ENCODE measurements around the gene EIF5B. TPM values are rescaled to one million over a fixed set of nuclear protein-coding genes. Genes with fewer than 3 reads are reported as not detected.
A peak's percentile ranks its signal among the peaks of the same experiment; 100 is the strongest.

Gene EIF5B
- polyA plus RNA-seq, 1 donor from 2014 or later = 8.0 TPM

GRCh38 chr2:99335911-99336803, 1.0 kb upstream of the EIF5B start, which contains the start of gene TXNDC9:
Gene TXNDC9 (minus strand): TSS chr2:99336333. CDS start chr2:99333210, 3,123 bp downstream.
- peak within 1 kb of the TSS; percentile 81 for H2AFZ ChIP-seq (ENCODE audit: low read depth, low read length)
- H3K4me3 ChIP-seq (ENCODE audit: low read length) = peak within 1 kb of the TSS; percentile 96
- peak within 1 kb of the TSS; percentile 86 for H3K4me2 ChIP-seq (ENCODE audit: low read length)
- H3K9me2 ChIP-seq (ENCODE audit: insufficient read depth, low read length) = no peaks in the 10 kb centered on the region
- no peaks in the 10 kb centered on the region for H3K9me3 ChIP-seq (ENCODE audit: low read length)
- peaks cover 3% of the 10 kb centered on the region for H3F3A ChIP-seq (ENCODE audit: insufficient read depth, low read length, poor library complexity, severe bottlenecking)
- peak within 1 kb of the TSS; percentile 83 for H3K27ac ChIP-seq (ENCODE audit: low read length)
- H3K27me3 ChIP-seq (ENCODE audit: insufficient read depth, low read depth, low read length) = no peaks in the 10 kb centered on the region
- H3K79me2 ChIP-seq (replicated peaks; ENCODE audit: insufficient read depth, low read length) = peaks cover 41% of the 10 kb centered on the region
- no peaks in the 10 kb centered on the region for H4K20me1 ChIP-seq (ENCODE audit: insufficient read depth)
- no peaks in the 10 kb centered on the region for H3K36me3 ChIP-seq (ENCODE audit: insufficient read depth, low read length)
- TF ChIP-seq RAD21 (conservative IDR thresholded peaks at IDR 0.05) (no peak), CTCF (IDR thresholded peaks at IDR 0.05; ENCODE audit: poor library complexity, severe bottlenecking) (no peak), TAF1 (IDR thresholded peaks at IDR 0.05; ENCODE audit: low read depth) (peak; percentile 73), EZH2 (IDR thresholded peaks at IDR 0.05; ENCODE audit: borderline replicate concordance, insufficient read depth, low read length, poor library complexity, severe bottlenecking) (no peak), MXI1 (conservative IDR thresholded peaks at IDR 0.05; ENCODE audit: poor library complexity, severe bottlenecking) (peak; percentile 89), EP300 (conservative IDR thresholded peaks at IDR 0.05; ENCODE audit: poor library complexity, severe bottlenecking) (peak; percentile 49), SMC3 (conservative IDR thresholded peaks at IDR 0.05; ENCODE audit: poor library complexity) (no peak), POLR2AphosphoS5 (IDR thresholded peaks at IDR 0.05) (peak; percentile 95)
- TF ChIP-seq, protein P1, sequence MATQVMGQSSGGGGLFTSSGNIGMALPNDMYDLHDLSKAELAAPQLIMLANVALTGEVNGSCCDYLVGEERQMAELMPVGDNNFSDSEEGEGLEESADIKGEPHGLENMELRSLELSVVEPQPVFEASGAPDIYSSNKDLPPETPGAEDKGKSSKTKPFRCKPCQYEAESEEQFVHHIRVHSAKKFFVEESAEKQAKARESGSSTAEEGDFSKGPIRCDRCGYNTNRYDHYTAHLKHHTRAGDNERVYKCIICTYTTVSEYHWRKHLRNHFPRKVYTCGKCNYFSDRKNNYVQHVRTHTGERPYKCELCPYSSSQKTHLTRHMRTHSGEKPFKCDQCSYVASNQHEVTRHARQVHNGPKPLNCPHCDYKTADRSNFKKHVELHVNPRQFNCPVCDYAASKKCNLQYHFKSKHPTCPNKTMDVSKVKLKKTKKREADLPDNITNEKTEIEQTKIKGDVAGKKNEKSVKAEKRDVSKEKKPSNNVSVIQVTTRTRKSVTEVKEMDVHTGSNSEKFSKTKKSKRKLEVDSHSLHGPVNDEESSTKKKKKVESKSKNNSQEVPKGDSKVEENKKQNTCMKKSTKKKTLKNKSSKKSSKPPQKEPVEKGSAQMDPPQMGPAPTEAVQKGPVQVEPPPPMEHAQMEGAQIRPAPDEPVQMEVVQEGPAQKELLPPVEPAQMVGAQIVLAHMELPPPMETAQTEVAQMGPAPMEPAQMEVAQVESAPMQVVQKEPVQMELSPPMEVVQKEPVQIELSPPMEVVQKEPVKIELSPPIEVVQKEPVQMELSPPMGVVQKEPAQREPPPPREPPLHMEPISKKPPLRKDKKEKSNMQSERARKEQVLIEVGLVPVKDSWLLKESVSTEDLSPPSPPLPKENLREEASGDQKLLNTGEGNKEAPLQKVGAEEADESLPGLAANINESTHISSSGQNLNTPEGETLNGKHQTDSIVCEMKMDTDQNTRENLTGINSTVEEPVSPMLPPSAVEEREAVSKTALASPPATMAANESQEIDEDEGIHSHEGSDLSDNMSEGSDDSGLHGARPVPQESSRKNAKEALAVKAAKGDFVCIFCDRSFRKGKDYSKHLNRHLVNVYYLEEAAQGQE (IDR thresholded peaks at IDR 0.05; ENCODE audit: borderline replicate concordance) = peak; percentile 82
- peak within 1 kb of the TSS; percentile 80 for H3K9ac ChIP-seq (ENCODE audit: low read length)

DNA sequence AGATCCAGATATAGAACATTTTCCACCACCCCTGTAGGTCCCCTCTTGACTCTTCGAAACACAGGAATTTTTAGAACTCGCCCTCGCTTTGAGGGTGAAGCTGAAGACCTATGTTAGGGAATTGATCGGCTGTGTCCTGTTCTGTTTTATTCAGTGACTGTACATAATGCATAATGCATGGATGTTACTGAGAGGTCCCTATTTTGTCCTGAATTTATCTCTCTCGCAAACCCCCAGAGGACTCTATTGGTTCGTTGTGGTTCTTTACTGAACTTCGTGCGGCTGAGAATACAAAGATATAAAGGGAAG, 431 bp upstream of the EIF5B start:
- TF ChIP-seq TAF1 (IDR thresholded peaks at IDR 0.05; ENCODE audit: low read depth) = no peak
- TF ChIP-seq RAD21 (conservative IDR thresholded peaks at IDR 0.05) = no peak
- no peak for TF ChIP-seq CTCF (IDR thresholded peaks at IDR 0.05; ENCODE audit: poor library complexity, severe bottlenecking)
- TF ChIP-seq, protein P1 (IDR thresholded peaks at IDR 0.05; ENCODE audit: borderline replicate concordance) = no peak
- TF ChIP-seq MXI1 (conservative IDR thresholded peaks at IDR 0.05; ENCODE audit: poor library complexity, severe bottlenecking) = no peak
- no peak for TF ChIP-seq EP300 (conservative IDR thresholded peaks at IDR 0.05; ENCODE audit: poor library complexity, severe bottlenecking)
- no peak for TF ChIP-seq POLR2AphosphoS5 (IDR thresholded peaks at IDR 0.05)
- no peak for TF ChIP-seq SMC3 (conservative IDR thresholded peaks at IDR 0.05; ENCODE audit: poor library complexity)
- no peak for TF ChIP-seq EZH2 (IDR thresholded peaks at IDR 0.05; ENCODE audit: borderline replicate concordance, insufficient read depth, low read length, poor library complexity, severe bottlenecking)
- Histone ChIP-seq H3K4me3 (ENCODE audit: low read length) (peak overlapping the region; percentile 96), H4K20me1 (ENCODE audit: insufficient read depth) (no peaks in the 10 kb centered on the region), H3K27me3 (ENCODE audit: insufficient read depth, low read depth, low read length) (no peaks in the 10 kb centered on the region), H3K9me3 (ENCODE audit: low read length) (no peaks in the 10 kb centered on the region), H3K27ac (ENCODE audit: low read length) (peak overlapping the region; percentile 83), H3K9ac (ENCODE audit: low read length) (peak overlapping the region; percentile 66), H3K9me2 (ENCODE audit: insufficient read depth, low read length) (no peaks in the 10 kb centered on the region), H3K4me2 (ENCODE audit: low read length) (peak overlapping the region; percentile 47), H3K79me2 (replicated peaks; ENCODE audit: insufficient read depth, low read length) (peaks cover 45% of the 10 kb centered on the region), H3F3A (ENCODE audit: insufficient read depth, low read length, poor library complexity, severe bottlenecking) (peaks cover 3% of the 10 kb centered on the region), H3K36me3 (ENCODE audit: insufficient read depth, low read length) (no peaks in the 10 kb centered on the region), H2AFZ (ENCODE audit: low read depth, low read length) (peak overlapping the region; percentile 81)
